Upper lobe of left lung (tissue), 4 donors: ENCODE data around the gene SPATA18.
"Not testable (repeated sequence)": the region's sequence is repeated elsewhere in the genome, so short reads cannot be mapped to it uniquely, and the experiment has no call there.

ENCODE experiments used
- CTCF ChIP-seq, 6 experiments: fragments of 450-650 bp in 4 of 6; fragments of 200-600 bp in 2 of 6; sonication (generic) in 2 of 6; IDR thresholded peaks; one replicate each; pipeline ENCODE4 v1.5.1; 2016 to 2019; ENCODE audit warnings: antibody characterized with exemption in 6 of 6
- EP300 ChIP-seq, 4 donors: sonication (generic); formaldehyde crosslinking; IDR thresholded peaks; one replicate each; pipeline ENCODE4 v1.5.1; 2017; ENCODE audit warnings: antibody characterized with exemption in 4 of 4, control low read depth in 2 of 4
- POLR2A ChIP-seq, 4 donors: fragments of 450-650 bp; IDR thresholded peaks; one replicate each; pipeline ENCODE4 v1.5.1; 2016 to 2017; ENCODE audit warnings: antibody characterized with exemption in 4 of 4, mild to moderate bottlenecking in 2 of 4
- POLR2AphosphoS5 ChIP-seq, 2 donors: sonication (generic); formaldehyde crosslinking; IDR thresholded peaks; one replicate each; pipeline ENCODE4 v1.5.1; 2017; ENCODE audit warnings: antibody characterized with exemption in 2 of 2

GRCh38 chr4:52086425-52086824 is 35.3 kb downstream of the SPATA18 start:
- not testable (repeated sequence) for TF ChIP-seq CTCF, POLR2A, POLR2AphosphoS5, EP300 (IDR thresholded peaks at IDR 0.05)
